H1 (cell line): ENCODE results near the gene PRDM2. TPM values are rescaled to one million over a fixed set of nuclear protein-coding genes. Genes with fewer than 3 reads are reported as not detected.
A peak's percentile ranks its signal among the peaks of the same experiment; 100 is the strongest.

Experiments used
- CTCF ChIA-PET: fragments of 300-600 bp; sonication (Branson Sonifier 250); formaldehyde crosslinking; loops from one replicate; lab custom pipeline; 2021; ENCODE audit not compliant: partially characterized antibody; lab: Charles Lee
- POLR2A ChIA-PET: fragments of 300-600 bp; sonication (Branson Sonifier 250); formaldehyde crosslinking; loops from one replicate; lab custom pipeline; 2021; ENCODE audit warnings: inconsistent platforms; ENCODE audit not compliant: partially characterized antibody; lab: Charles Lee
- DNase-seq, 2 experiments: peaks; one replicate each; pipeline versions ENCODE4 v3.0.0 to v3.0.0-alpha.2; 2010 to 2022; ENCODE audit warnings: low spot score in 2 of 2, low read depth in 1 of 2, mixed read lengths in 1 of 2
- FAIRE-seq: peaks from 2 replicates; lab custom pipeline; 2011; peaks lifted over from hg19 to GRCh38; lab: Jason Lieb, UNC
- H2AFZ ChIP-seq: 2 replicates; pipeline ENCODE4 v1.8.1; 2012; ENCODE audit warnings: low read length, inconsistent platforms
- H2AK5ac ChIP-seq: 2 replicates; pipeline ENCODE4 v1.6.1; 2013; ENCODE audit warnings: low read depth, low read length
- H2BK120ac ChIP-seq: replicated peaks from 2 replicates; pipeline ENCODE3; 2013; ENCODE audit warnings: low read depth, low read length, inconsistent platforms
- H2BK12ac ChIP-seq: 2 replicates; pipeline ENCODE4 v1.6.1; 2013; ENCODE audit warnings: low read depth, low read length
- H2BK15ac ChIP-seq: 2 replicates; pipeline ENCODE4 v1.6.1; 2013; ENCODE audit warnings: low read length
- H2BK20ac ChIP-seq: 2 replicates; pipeline ENCODE4 v1.6.1; 2013; ENCODE audit warnings: low read length
- H2BK5ac ChIP-seq: 2 replicates; pipeline ENCODE4 v1.6.1; 2013; ENCODE audit warnings: low read depth, low read length
- H3K14ac ChIP-seq: 2 replicates; pipeline ENCODE4 v1.6.1; 2013; ENCODE audit warnings: inconsistent platforms; ENCODE audit not compliant: insufficient read length
- H3K18ac ChIP-seq: 2 replicates; pipeline ENCODE4 v1.6.1; 2013; ENCODE audit warnings: low read length; ENCODE audit errors: extremely low read depth
- H3K23ac ChIP-seq: 2 replicates; pipeline ENCODE4 v1.6.1; 2013; ENCODE audit warnings: inconsistent platforms; ENCODE audit not compliant: insufficient read length
- H3K23me2 ChIP-seq: 2 replicates; pipeline ENCODE4 v1.6.1; 2013; ENCODE audit warnings: low read depth, low read length
- H3K27ac ChIP-seq: 2 replicates; pipeline ENCODE4 v1.6.1; 2011; ENCODE audit warnings: low read depth, low read length, inconsistent platforms
- H3K27me3 ChIP-seq, 4 experiments: replicated peaks in 1 of 4; 1 replicate in 1 of 4; 2 replicates in 3 of 4; pipeline versions ENCODE4 v1.6.1 to v1.8.1; 2011 to 2013; ENCODE audit warnings: low read length in 3 of 4, mild to moderate bottlenecking in 3 of 4, inconsistent platforms in 2 of 4, mixed read lengths in 2 of 4, moderate library complexity in 1 of 4; ENCODE audit not compliant: control insufficient read depth in 3 of 4, insufficient read depth in 3 of 4; ENCODE audit errors: extremely low read depth in 1 of 4
- H3K36me3 ChIP-seq, 4 experiments: 2 replicates each; pipeline versions ENCODE4 v1.6.1 to v1.8.1; 2011 to 2013; ENCODE audit warnings: mild to moderate bottlenecking in 4 of 4, low read length in 3 of 4, moderate library complexity in 2 of 4, control low read depth in 1 of 4, inconsistent platforms in 1 of 4; ENCODE audit not compliant: insufficient read depth in 4 of 4, control insufficient read depth in 2 of 4
- H3K4ac ChIP-seq: replicated peaks from 2 replicates; pipeline ENCODE3; 2013; ENCODE audit warnings: low read length, low read depth, mixed read lengths, inconsistent platforms; ENCODE audit not compliant: insufficient read length
- H3K4me1 ChIP-seq, 4 experiments: replicated peaks in 1 of 4; 1 replicate in 1 of 4; 2 replicates in 3 of 4; pipeline versions ENCODE4 v1.6.1 to v1.8.1; 2011 to 2013; ENCODE audit warnings: low read length in 3 of 4, inconsistent platforms in 2 of 4, mixed read lengths in 1 of 4; ENCODE audit not compliant: insufficient read depth in 4 of 4, control insufficient read depth in 3 of 4
- H3K4me2 ChIP-seq, 2 experiments: 2 replicates each; pipeline versions ENCODE4 v1.6.1 to v1.8.1; 2011 to 2013; ENCODE audit warnings: low read depth in 2 of 2, low read length in 2 of 2, control low read depth in 1 of 2, inconsistent platforms in 1 of 2, mild to moderate bottlenecking in 1 of 2; ENCODE audit not compliant: insufficient read depth in 1 of 2
- H3K4me3 ChIP-seq, 4 experiments: fragments of 200-600, 300-600 bp in 1 of 4; sonication (generic), shearing (Covaris generic), sonication (Bioruptor Twin) in 1 of 4; 2 replicates each; pipeline versions ENCODE4 v1.5.1 to v1.8.1; 2011 to 2016; ENCODE audit warnings: low read length in 4 of 4, low read depth in 3 of 4, control low read depth in 2 of 4, inconsistent platforms in 2 of 4, mild to moderate bottlenecking in 2 of 4, mixed read lengths in 1 of 4, moderate library complexity in 1 of 4; ENCODE audit not compliant: insufficient read depth in 2 of 4; ENCODE audit errors: extremely low read depth in 1 of 4
- H3K56ac ChIP-seq: replicated peaks from 2 replicates; pipeline ENCODE3; 2013; ENCODE audit warnings: low read depth, mild to moderate bottlenecking, mixed read lengths, low read length, inconsistent platforms; ENCODE audit not compliant: insufficient read length
- H3K79me1 ChIP-seq: 2 replicates; pipeline ENCODE4 v1.6.1; 2013; ENCODE audit warnings: low read depth, low read length, control low read depth
- H3K79me2 ChIP-seq, 2 experiments: 2 replicates each; pipeline versions ENCODE4 v1.6.1 to v1.8.1; 2012 to 2013; ENCODE audit warnings: low read length in 2 of 2, mild to moderate bottlenecking in 2 of 2, inconsistent platforms in 1 of 2; ENCODE audit not compliant: insufficient read depth in 2 of 2, control insufficient read depth in 1 of 2
- H3K9ac ChIP-seq, 4 experiments: replicated peaks in 1 of 4; 1 replicate in 1 of 4; 2 replicates in 3 of 4; pipeline versions ENCODE4 v1.6.1 to v1.8.1; 2011 to 2013; ENCODE audit warnings: low read depth in 3 of 4, low read length in 3 of 4, control low read depth in 2 of 4, mild to moderate bottlenecking in 2 of 4, moderate library complexity in 2 of 4, inconsistent platforms in 1 of 4; ENCODE audit errors: extremely low read depth in 1 of 4
- H3K9me3 ChIP-seq, 2 experiments: 2 replicates each; pipeline versions ENCODE4 v1.6.1 to v1.8.1; 2012 to 2013; ENCODE audit warnings: mild to moderate bottlenecking in 2 of 2, moderate library complexity in 2 of 2, control low read depth in 1 of 2, inconsistent platforms in 1 of 2, low read depth in 1 of 2, low read length in 1 of 2, mixed read lengths in 1 of 2; ENCODE audit not compliant: insufficient read depth in 2 of 2
- H4K20me1 ChIP-seq, 2 experiments: replicated peaks in 1 of 2; 2 replicates each; pipeline versions ENCODE3 to v1.8.1; 2011 to 2013; ENCODE audit warnings: inconsistent platforms in 2 of 2, low read length in 2 of 2, mild to moderate bottlenecking in 1 of 2; ENCODE audit not compliant: insufficient read depth in 2 of 2, control insufficient read depth in 1 of 2
- H4K5ac ChIP-seq: 2 replicates; pipeline ENCODE4 v1.6.1; 2013; ENCODE audit warnings: low read length, low read depth, mixed read lengths, inconsistent platforms; ENCODE audit not compliant: insufficient read length
- H4K8ac ChIP-seq: 2 replicates; pipeline ENCODE4 v1.8.0; 2013; ENCODE audit warnings: mild to moderate bottlenecking, moderate library complexity, low read length, inconsistent platforms; ENCODE audit not compliant: insufficient read depth; ENCODE audit errors: extremely low read depth
- H4K91ac ChIP-seq: replicated peaks from 2 replicates; pipeline ENCODE3; 2013; ENCODE audit warnings: low read length, mixed read lengths, inconsistent platforms; ENCODE audit not compliant: insufficient read length
- BRCA1 ChIP-seq: IDR thresholded peaks from 2 replicates; pipeline ENCODE4 v1.6.1; 2012; ENCODE audit warnings: low read depth, low read length, improper control_type of control experiment
- CHD1 ChIP-seq: IDR thresholded peaks from 2 replicates; pipeline ENCODE4 v1.6.1; 2012; ENCODE audit warnings: low read depth, low read length, improper control_type of control experiment
- CHD2 ChIP-seq: IDR thresholded peaks from 2 replicates; pipeline ENCODE4 v1.6.1; 2012; ENCODE audit warnings: low read length, improper control_type of control experiment
- CREB1 ChIP-seq: IDR thresholded peaks from 2 replicates; pipeline ENCODE4 v1.6.1; 2012; ENCODE audit warnings: inconsistent platforms
- CTBP2 ChIP-seq: IDR thresholded peaks from 2 replicates; pipeline ENCODE4 v1.7.0; 2011; ENCODE audit warnings: borderline replicate concordance, mild to moderate bottlenecking, moderate library complexity, mixed read lengths, low read length; ENCODE audit not compliant: insufficient read depth, insufficient read length
- E2F6 ChIP-seq: IDR thresholded peaks from 2 replicates; pipeline ENCODE4 v1.6.1; 2012; ENCODE audit warnings: inconsistent platforms
- HDAC6 ChIP-seq: IDR thresholded peaks from one replicate; pipeline ENCODE4 v1.7.1; 2012; ENCODE audit warnings: low read depth, mild to moderate bottlenecking, inconsistent platforms, low read length, moderate library complexity
- KDM5A ChIP-seq: fragments of 200-600 bp; IDR thresholded peaks from 2 replicates; pipeline ENCODE4 v1.7.1; 2012; ENCODE audit warnings: mild to moderate bottlenecking, low read length, inconsistent platforms, mixed read lengths
- MAX ChIP-seq: IDR thresholded peaks from 2 replicates; pipeline ENCODE4 v1.6.1; 2012; ENCODE audit warnings: inconsistent platforms
- NRF1 ChIP-seq: IDR thresholded peaks from 2 replicates; pipeline ENCODE4 v1.6.1; 2011; ENCODE audit warnings: mild to moderate bottlenecking, low read depth, low read length, improper control_type of control experiment
- SIX5 ChIP-seq: IDR thresholded peaks from 2 replicates; pipeline ENCODE4 v1.6.1; 2011; ENCODE audit warnings: mild to moderate bottlenecking, low read depth, low read length
- SP1 ChIP-seq: IDR thresholded peaks from 2 replicates; pipeline ENCODE4 v1.6.1; 2011; ENCODE audit warnings: low read depth, low read length
- WGBS, 2 experiments: shearing (Covaris generic) in 1 of 2; methylation state at CpG; one replicate each; pipeline versions ENCODE4 v1.1.6 to v1.1.7; 2013 to 2015; ENCODE audit warnings: low lambda C conversion rate in 2 of 2, mixed read lengths in 2 of 2, inconsistent platforms in 1 of 2, low coverage in 1 of 2, missing lambda C conversion rate in 1 of 2; ENCODE audit not compliant: insufficient replicate concordance in 2 of 2, insufficient coverage in 1 of 2, insufficient read length in 1 of 2; ENCODE audit errors: extremely low coverage in 1 of 2, missing lambda C conversion rate in 1 of 2; 5-methylcytosine and 5-hydroxymethylcytosine counted together
- polyA plus RNA-seq, 7 experiments: library from polyadenylated mRNA; depleted of rRNA in 3 of 7; stranded (reverse) in 5 of 7; unstranded in 2 of 7; fragments of >200 nt in 5 of 7; fragments of 200-250 nt in 2 of 7; gene quantifications; 1 replicate in 5 of 7; 2 replicates in 1 of 7; 4 replicates in 1 of 7; pipeline versions ENCODE4 v1.2.1 to v1.2.3, GENCODE V29; 2011 to 2013; ENCODE audit warnings: missing spikeins in 2 of 7, mixed read lengths in 2 of 7
- total RNA-seq: library from RNA; stranded (reverse); fragmentation: NEBNext Ultra II Directional; extraction: Animal tissue kit (Norgen Biotek cat#: 25700); gene quantifications from 2 replicates; pipeline ENCODE4 v1.2.1, GENCODE V29; 2021

Gene PRDM2
- total and polyA plus RNA-seq, 2 of the 8 experiments (the other 6 are each of a cell fraction or from before 2014, with no cell fraction given): 5.8 to 21.2 TPM

GRCh38 chr1:13761883-13762282 lies 61.9 kb downstream of the PRDM2 start:
- Histone ChIP-seq H4K5ac (no peak overlapping the region), H3K56ac (no peak overlapping the region), H3K23me2 (no peaks in the 10 kb centered on the region), H3K18ac (no peak overlapping the region), H3K4me1 (peaks cover 5 to 25% (median 18%) of the 10 kb centered on the region in 4 experiments), H4K20me1 (peaks cover 13 to 23% of the 10 kb centered on the region in 2 experiments), H3K4ac (no peak overlapping the region), H3K4me3 (no peak overlapping the region), H3K27me3 (no peaks in the 10 kb centered on the region), H3K79me2 (peaks cover 0 to 59% of the 10 kb centered on the region in 2 experiments; a peak in 3 of 4 replicates), H2BK20ac (no peak overlapping the region), H2AFZ (no peak overlapping the region), H3K23ac (no peak overlapping the region), H2BK120ac (no peak overlapping the region), H2BK5ac (no peak overlapping the region), H3K9me3 (no peaks in the 10 kb centered on the region), H3K79me1 (peaks cover 8% of the 10 kb centered on the region), H3K4me2 (peak overlapping the region in 1 of 2 experiments; percentile 7; a peak in 1 of 4 replicates), H4K8ac (no peak overlapping the region), H3K27ac (no peak overlapping the region), H2BK12ac (no peak overlapping the region), H2BK15ac (no peak overlapping the region)
- ChIA-PET POLR2A (no interaction called here), CTCF (interaction anchor here (1.1 to 1.5 kb wide), 2 partner anchors 11 to 97 kb away, joined by 3 to 6 read pairs; no protein-coding TSS in a partner anchor)
- FAIRE-seq (no peak), DNase-seq (no peak)
- 92% methylated on average over 9 of the region's 9 CpGs; no CpG with 5 or more reads in 1 of the 2 experiments for WGBS, 2 experiments
- TF ChIP-seq NRF1 (no peak), E2F6 (no peak), HDAC6 (no peak), SIX5 (no peak), MAX (no peak), KDM5A (no peak), CTBP2 (no peak), CREB1 (no peak), SP1 (no peak), CHD1 (no peak), BRCA1 (no peak), CHD2 (no peak)
- TF ChIP-seq, all 59 proteins: peak for 0
- Histone ChIP-seq H3K9ac (no peak overlapping the region), H3K36me3 (no peaks in the 10 kb centered on the region), H4K91ac (no peak overlapping the region), H2AK5ac (no peak overlapping the region; the same call in 1 of the 2 replicates), H3K14ac (no peak overlapping the region)
